Esophagus mucosa (tissue), 1 donor: ENCODE measurements around the gene SRSF9. TPM values are rescaled to one million over a fixed set of nuclear protein-coding genes. Genes with fewer than 3 reads are reported as not detected.

Experiments
- total RNA-seq: library from RNA; stranded (reverse); gene quantifications from one replicate; pipeline ENCODE4 v1.2.4, GENCODE V29; 2023
- donor health status: DM: yes; HTN: yes; CAD: no.

Gene SRSF9
- total RNA-seq, 1 donor from 2014 or later: 139 TPM

Other genes starting within 250 kb of the SRSF9 start
- gene PXN, start 204.0 kb downstream of the SRSF9 start, total RNA-seq: 23.6 TPM
- 53,824 TPM for gene RNU4-2, start 177.8 kb downstream of the SRSF9 start, total RNA-seq
- 20,765 TPM for gene RNU4-1, start 176.5 kb downstream of the SRSF9 start, total RNA-seq
- 0.64 TPM for gene SIRT4, start 167.4 kb downstream of the SRSF9 start, total RNA-seq
- gene PLA2G1B, start 142.0 kb downstream of the SRSF9 start, total RNA-seq: not detected
- gene MSI1, start 100.6 kb downstream of the SRSF9 start, total RNA-seq: 0.28 TPM
- gene COX6A1, start 31.6 kb downstream of the SRSF9 start, total RNA-seq: 514 TPM
- 22.4 TPM for gene TRIAP1, start 23.4 kb downstream of the SRSF9 start, total RNA-seq
- gene GATC, start 23.3 kb downstream of the SRSF9 start, total RNA-seq: 9.8 TPM
- gene DYNLL1, start 26.4 kb upstream of the SRSF9 start, total RNA-seq: 621 TPM
- gene COQ5, start 59.4 kb upstream of the SRSF9 start, total RNA-seq: 23.2 TPM
- gene RNF10, start 64.6 kb upstream of the SRSF9 start, total RNA-seq: 198 TPM
- gene POP5, start 111.7 kb upstream of the SRSF9 start, total RNA-seq: 26.2 TPM
- 0.16 TPM for gene CABP1, start 170.9 kb upstream of the SRSF9 start, total RNA-seq
- gene MLEC, start 217.4 kb upstream of the SRSF9 start, total RNA-seq: 40.1 TPM
- gene UNC119B, start 240.7 kb upstream of the SRSF9 start, total RNA-seq: 14.7 TPM